Non-pigmented ciliary epithelial cell (primary cell): Measurements from ENCODE around the gene ASAP2.

Source experiments
- DNase-seq: peaks from one replicate; pipeline ENCODE4 v3.0.0-alpha.2; 2010; ENCODE audit warnings: low read depth

The ASAP2 gene

DNA sequence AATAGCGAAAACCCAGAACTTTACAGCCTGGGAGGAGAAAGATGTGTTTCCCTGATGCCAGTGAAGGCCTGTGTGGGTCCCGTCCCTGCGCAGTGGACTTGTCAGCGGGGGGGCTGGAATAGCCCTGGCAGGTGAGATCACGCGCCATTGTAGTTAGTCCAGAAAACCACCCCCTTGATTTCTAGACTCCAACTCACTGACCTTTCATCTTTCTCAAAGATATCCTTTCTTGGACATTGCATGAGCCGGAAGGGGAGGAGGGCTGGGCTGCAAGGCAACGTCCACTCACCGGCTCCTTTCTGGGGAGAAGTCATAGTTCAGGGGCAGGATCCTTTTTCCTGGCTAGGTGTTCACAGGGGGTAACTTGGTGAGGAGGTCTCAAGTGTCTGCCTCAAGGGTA lies 22.3 kb upstream of the ASAP2 start:
- no peak for DNase-seq

DNA sequence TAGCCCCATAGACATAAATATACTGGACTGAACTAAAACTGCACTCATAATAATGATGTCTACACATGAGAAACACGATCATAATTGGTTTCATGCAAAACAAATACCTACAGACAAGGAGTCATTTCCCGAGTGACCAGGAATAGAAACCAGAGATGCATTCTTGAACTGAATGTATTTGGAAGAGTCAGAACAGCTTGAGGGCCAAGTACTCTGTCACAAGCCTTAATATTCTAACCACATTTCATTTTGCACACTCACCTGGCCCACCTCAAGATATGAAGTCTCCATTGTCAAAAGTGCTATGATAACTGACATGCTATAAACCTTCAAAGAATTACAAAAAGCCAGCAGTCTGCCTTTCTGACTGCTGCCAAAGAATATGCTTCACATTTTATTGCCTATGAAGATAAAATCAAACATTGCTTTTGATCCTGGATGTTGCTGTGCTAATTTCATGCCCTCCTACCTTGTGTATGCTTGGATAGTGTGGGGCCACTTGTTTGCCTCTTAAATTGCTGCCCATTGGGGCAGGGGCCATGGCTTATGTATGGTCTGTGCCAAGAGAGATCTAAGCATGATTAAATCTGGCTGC lies 18.9 kb upstream of the ASAP2 start:
- DNase-seq: no peak

DNA sequence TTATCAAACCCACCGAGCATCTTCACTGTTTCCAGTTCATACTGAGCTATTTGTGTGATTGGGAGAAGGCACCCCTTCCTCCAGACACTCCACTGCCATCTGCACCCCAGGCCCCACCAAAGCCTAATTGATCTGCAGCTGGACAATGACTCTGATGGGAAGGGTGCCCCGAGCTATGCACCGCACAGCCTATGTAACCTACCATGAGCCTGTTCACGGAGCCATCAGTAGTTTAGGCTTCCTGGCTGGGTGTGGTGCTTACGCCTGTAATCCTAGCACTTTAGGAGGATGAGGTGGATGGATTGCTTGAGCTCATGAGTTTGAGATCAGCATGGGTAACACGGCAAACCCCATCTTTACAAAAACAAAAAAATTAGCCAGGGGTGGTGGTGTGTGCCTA lies 17.8 kb upstream of the ASAP2 start:
- no peak for DNase-seq

DNA sequence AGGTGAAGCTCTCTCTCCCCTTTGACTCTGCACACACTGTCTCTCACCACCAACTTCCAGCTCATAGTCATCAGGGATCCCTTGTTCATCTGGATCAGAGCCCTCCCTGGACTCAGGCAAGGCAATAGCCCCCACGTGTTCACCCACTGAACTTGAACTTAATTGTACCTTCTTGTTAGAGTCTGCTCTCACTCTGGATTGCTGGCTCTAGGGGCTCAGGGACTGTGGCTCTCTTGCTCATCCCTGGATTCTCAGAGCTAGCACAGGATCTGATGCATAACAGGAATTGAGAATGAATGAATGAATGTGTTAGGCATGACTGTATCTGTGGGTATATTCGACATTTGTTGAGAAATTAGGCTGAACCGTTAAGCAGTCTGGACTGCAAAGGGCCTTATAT lies 16.7 kb upstream of the ASAP2 start:
- no peak for DNase-seq

DNA sequence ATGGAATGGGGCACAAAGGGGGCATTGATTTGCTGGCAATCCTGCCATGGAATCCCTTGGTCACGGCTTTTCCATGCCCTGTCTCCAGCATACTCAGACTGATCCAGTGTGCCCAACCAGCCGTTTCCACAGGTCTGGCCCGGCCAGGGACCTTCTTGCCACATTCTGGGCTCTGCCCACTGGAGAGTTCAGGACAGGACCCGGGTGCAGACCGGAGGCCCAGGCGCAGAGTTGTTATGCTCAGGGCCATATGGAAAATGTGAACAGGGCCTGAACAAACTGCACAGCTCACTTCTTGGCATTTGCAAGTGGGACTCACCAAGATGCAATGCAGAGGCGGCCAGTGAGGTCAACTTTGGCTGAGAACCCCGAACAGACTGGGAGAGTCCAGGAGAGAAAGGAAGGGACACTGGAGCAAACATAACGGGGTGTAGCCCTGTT lies 15.6 kb upstream of the ASAP2 start:
- DNase-seq: peak; percentile 76

DNA sequence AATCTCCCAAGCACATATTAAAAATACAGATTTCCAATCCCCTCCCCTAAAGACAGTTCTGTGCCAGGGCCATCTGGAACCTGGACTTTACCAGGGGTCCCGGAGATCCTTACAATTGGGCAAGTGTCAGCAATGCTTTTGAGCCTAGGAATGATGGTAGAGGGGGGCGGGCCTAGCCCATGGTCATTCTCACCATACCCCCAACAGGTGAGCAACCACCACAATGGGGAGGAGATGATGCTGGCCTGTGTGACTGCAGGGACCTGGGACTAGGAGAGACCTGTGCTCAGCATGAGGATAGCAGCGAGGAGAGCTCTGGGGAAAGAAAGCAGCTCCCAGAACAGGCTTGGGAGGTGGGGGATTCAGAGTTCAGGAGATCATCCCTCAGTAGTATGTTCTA lies 13.9 kb upstream of the ASAP2 start:
- no peak for DNase-seq

DNA sequence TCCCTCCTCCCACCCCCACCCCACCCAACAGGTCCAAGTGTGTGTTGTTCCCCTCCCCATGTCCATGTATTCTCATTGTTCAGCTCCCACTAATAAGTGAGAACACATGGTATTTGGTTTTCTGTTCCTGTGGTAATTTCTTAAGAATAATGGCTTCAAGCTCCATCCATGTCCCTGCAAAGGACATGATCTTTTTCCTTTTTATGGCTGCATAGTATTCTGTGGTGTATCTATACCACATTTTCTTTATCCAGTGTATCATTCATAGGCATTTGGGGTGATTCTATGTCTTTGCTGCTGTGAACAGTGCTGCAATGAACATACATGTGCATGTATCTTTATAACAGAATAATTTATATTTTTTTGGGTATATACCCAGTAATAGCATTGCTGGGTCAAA lies 12.3 kb upstream of the ASAP2 start:
- no peak for DNase-seq

DNA sequence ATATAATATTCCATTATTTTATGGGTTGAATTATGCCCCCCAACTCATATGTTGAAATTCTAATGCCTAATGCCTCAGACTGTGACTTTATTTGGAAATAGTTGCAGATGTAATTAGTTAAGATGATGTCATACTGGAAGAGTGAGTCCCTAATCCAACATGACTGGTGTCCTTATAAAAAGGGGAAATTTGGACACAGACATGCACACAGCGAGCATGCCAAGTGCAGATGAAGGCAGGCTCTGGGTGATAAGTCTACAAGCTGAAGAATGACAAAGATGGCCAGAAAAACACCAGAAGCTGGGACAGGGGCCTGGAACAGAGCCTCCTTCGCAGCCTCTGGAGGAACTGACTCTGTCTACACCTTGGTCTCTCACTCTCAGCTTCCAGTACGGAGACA lies 10.0 kb upstream of the ASAP2 start:
- no peak for DNase-seq

DNA sequence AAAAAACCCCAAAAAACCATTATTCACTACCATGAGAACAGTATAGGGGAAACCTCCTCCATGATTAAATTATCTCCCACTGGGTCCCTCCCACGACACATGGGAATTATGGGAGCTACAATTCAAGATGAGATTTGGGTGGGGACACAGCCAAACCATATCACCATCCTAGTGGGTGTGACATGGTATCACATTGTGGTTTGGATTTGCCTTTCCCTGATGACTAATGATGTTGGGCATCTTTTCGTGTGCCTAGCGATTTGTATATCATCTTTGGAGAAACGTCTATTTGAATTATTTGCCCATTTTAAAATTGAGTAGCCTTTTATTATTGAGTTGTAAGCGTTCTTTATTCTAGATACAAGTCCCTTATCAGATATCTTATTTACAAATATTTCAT lies 8.7 kb upstream of the ASAP2 start:
- DNase-seq: no peak

DNA sequence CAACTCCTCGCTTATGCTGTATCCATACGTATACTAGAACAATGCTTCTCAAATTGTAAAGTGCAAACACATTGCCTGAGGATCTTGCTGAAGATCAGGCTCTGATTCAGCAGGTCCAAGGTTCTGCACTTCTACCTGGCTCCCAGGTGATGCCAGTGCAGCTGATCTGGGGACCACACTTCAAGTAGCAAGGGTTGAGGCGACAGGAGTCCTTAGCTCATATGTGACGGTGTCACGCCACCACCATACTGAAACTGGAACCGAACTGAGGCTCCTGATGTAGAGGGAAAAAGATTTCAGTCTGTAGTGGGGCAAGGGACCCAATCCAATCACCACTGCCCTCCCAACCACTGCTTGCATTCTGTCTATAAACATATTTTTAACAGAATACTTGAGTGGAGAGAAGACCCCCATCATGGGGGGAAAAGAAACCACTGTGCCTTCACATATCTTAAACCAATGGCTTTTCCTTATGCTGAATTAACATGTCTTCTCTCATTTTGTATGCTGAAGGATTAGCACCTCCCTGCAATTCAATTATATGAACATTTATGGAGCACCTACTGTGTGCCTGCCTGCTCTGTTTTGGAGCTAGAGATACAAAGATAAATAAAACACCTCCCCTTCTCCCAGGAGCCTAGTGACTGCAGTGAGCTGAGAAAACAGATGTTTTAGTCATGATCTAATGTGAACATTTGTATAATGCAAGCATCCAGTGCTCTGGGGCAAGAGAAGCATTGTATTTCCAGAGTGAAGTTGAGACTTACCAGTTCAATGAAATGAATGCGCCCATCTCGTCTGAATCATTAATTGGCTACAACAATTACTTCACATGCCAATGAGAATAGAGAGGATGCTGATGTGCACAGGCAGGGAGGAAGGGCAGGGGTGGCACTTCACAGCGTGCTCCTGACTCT lies 6.6 kb upstream of the ASAP2 start:
- DNase-seq: no peak

DNA sequence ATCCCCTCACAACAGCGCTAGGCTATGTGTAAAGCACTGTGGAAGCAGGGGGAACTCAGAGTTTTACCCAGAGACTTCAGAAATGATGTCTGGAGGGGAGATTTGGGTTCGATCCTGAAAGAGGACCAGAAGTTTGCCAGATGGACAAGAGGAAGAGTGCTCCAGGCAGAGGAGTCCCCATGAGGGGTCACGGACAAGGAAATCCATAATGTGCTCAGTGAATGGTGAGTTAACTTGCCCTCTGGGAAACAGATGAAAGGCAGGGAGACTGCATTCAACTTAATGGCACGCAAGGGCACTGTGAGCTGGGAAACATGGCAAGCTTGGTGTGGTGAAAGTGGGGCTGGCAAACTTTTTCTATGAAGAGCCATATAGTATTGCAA lies 6.0 kb upstream of the ASAP2 start:
- no peak for DNase-seq

DNA sequence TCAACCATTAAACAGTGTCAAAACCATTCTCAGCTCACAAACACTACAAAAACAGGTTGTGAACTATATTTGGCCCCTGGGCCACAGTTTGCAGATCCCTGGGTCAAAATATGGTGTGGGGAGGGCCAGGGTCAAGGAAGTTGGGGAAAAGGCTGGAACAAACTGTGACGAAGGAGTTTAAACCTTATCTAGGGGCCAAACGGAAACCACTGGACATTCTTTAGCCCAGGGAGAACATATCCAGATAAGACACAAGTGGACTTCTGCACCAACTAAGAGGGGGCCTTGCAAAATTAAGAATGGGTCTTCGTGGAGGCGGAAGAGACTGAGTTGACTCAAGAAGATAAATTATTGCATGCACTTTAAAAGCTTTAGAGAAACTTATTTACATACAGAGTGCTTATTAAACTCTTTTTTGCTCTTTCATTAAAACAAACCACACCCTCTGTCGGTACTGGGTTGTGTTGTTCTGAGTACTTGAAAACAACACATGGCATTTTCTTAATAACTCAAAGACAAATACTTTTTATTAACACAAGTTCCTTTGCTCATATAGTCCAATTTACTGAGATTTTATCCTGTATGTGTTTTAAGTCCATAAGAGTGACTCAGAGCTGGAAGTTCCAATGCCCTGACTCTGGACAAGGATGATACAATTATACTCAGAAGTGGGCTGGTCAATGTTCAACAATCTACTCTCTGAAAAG lies 5.3 kb upstream of the ASAP2 start:
- DNase-seq: peak; percentile 63

DNA sequence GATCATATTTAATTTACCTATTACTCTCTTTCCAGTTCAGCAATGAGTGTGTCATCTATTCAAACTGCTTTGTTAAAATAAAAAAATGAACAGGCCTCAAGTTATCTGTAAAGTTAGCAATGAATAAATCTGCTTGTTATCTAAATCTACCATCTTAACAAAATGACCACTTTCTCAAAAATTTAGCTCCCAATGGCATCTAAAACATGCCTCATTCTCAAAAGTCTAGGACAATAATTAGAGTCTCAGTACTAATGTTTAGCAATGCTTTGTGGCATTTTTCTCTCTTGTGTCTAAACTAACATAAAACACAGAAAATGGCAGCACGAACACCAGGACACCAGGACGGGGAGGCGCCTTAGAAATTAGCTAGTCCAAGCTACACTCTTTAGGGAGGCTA lies 3.6 kb upstream of the ASAP2 start:
- no peak for DNase-seq

DNA sequence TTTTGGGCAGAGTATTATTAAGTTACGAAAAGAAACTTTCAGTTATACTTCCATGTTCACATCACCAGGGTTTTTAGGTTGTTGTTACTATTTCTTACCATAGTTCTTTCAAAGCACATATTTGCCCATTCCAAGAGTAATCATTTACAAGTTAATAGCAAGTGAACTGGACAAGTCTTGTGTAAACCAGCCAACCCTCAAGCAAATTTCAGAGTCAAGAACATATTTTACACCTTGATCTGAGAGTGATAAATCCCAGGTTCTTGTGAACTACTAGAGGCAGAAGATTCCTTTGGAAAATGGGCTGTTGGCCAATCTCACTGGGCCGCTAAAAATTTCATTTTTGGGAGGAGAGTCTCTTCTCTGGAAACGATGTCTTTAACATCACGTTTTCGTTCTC lies 2.7 kb upstream of the ASAP2 start:
- no peak for DNase-seq

DNA sequence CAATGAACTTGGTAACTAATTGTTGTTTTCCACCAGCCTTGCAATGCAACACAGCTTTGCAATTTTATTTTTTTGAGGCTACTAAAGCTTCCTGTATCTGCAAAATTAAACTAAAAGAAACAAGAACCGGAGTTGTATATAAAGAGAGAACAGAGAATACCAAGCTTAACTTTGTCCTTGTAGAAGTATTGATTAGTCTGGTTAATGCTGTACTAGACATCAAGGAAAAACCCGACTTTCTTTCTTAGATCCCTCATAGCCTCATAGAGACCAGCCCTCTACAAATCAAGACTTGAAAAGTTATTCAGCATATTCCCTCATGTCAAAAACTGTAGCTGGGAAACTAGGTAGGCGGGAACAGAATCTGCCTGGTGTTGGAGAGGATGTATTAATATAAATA lies 1.7 kb upstream of the ASAP2 start:
- no peak for DNase-seq

DNA sequence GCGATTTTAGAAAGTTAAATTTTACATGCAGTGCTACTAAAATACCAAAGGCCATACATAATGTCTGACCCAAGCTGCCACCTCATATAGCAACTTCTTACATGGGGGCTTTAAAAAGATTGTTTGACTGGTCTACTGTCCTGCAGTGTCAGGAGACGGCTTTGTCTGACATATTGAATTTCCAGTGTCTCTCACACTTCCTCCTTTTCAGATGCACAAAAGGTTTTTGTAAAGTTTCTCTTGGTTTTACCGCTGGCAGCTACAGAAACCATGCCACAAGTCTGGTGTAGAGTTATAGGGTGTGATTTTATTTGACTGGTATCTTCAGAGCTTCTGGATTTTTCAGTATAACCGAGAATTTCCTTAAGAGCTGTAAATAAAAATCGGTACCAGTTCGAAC lies 1.1 kb upstream of the ASAP2 start:
- no peak for DNase-seq

DNA sequence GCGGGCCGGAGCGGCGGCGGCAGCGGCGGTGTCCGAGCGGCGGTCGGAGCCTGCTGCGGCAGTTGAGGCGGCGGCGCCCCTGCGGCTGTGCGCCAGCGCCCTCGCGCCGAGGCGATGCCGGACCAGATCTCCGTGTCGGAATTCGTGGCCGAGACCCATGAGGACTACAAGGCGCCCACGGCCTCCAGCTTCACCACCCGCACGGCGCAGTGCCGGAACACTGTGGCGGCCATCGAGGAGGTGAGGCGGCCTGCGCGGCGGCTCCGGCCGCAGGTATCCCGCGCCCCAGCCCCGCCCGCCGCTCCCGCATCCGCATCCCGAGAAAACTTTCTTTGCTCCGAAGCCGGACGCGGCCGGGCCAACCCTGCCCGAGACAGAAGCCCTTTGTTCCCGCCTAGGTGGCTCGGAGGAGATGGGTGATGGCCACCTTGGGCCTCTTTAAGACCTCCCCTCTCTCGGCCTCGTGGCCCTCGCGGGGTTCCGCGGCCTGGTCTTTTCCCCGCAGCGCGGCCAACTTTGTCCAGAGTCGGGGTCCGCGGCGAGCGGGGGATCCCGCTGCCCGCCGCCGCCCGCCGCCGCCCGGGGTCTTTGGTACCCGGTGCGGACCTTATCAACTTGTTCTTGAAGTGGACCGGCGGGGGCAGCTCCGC lies 504 bp downstream of the ASAP2 start:
- DNase-seq: no peak

DNA sequence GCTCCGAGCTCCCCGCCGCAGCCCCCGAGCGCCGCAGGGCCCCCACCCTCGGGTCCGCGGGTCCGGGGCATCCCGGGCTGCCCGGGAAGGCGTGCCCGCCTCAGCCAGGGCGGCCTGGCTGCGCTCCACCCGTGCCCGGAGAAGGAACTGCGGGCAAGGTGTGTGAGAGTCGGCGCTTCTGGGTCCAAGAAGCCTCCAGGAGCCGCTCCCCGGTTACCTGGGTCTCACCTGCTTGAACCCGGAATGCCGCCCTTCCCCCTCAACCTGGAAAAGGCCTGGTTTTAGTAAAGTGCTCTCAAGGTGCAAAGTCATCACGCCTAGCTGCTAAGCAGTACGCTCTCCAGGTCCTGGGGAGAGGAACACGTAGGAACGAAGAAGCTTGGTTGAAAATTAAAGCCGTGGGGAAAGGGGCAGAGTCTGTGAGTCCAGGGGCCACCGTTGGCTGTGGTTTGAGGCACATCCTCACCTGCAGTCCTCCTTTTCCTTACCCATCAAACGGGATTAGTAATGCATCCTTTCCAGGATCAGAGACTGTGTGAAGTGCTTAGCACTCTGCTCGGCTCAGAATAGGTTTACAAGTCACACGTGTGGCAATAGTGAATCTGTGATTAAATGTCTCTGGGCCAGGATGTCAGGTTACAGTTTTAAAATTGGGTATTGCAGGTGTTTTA lies 1.2 kb downstream of the ASAP2 start:
- no peak for DNase-seq

DNA sequence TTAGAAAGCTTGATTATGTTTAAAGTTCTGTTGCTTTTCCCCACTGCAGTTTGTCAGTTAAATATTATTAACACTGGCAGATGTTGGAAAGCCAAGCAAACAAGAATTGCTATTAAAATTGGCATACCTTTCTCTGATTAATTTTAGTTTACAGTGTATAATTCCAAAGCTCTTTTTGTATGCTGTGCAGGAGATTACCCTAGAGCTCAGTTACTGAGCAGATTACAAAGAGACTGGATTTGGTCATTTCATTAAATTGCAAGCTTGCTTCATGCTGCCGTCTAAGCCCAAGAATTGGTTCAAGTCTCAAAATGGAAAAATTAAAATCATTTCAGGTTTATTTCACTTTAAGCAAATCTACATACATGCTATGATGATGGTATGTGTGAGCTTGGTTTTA lies 2.3 kb downstream of the ASAP2 start:
- DNase-seq: no peak

DNA sequence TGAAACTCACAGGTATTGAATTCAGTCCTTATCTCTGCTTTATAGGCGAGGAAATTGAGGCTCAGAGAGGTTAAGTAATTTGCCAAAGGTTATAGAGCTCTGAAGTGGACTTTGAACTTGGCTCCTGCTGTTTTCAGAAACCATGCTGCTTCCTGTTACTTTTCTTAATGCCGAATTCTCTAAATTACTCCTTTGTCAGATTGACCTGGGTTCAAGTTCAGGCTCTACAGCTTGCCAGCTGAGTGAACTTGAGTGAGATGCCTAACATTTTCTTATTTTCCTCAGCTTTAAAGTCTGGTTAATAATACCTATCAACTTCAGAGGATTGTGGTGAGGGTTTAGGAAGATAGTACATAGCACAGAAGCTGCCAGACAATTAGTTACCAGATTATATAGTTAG lies 3.4 kb downstream of the ASAP2 start:
- no peak for DNase-seq

DNA sequence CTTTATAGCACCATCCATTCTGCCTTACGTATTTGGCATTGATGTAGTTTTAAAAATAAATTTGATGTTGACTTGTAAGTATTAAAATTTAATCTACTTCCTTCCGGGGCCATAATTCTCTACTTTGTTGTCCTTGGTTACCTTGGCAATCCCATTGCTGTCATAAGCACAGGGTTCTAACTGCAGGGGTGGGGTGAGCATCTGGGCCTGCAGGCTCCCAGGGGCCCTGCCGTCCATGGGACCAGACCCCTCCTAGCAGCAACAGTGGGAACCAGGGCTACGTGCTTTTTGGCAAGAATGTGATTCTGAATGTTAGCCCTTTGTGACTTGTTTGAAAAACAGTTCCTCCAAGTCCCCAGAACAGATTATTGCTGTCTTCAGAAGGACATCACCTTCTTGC lies 4.9 kb downstream of the ASAP2 start:
- no peak for DNase-seq

DNA sequence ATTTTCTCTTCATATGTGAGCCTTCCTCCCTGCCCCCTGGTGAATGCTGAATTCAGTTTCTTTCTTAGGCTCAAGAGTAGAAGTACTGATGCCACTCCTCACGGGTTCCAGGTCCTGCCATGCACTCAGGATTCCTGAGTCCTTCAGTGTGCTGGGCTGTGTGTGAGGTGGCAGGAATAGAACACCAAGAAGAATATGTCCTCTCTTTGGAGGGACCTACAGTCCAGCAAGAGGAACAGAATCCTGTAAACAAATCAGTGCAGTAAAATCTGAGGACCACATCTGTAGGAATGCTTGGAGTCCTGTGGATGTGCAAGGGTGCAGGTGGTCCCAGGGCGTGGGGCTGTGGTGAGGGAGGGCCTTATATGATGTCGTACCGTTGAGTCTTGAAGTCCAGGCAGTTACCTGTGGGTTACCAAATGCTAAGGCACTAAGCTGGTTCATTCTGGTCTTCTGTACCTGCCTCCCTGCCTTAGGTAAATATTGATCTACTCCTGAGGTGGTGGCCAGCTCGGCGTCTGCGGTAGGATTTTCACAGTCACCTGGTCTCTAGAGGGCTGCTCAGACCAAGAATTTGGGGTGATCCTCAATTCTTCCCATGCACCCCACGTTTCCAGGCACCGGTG lies 5.5 kb downstream of the ASAP2 start:
- no peak for DNase-seq
